NCI-H524 treated with DMSO at 0.1 percent for 48 hours (cell line): ENCODE measurements around the gene BTBD16.

Source experiments
- DNase-seq: peaks from one replicate; lab custom pipeline; 2025; lab: John Stamatoyannopoulos, UW

Gene BTBD16

DNA sequence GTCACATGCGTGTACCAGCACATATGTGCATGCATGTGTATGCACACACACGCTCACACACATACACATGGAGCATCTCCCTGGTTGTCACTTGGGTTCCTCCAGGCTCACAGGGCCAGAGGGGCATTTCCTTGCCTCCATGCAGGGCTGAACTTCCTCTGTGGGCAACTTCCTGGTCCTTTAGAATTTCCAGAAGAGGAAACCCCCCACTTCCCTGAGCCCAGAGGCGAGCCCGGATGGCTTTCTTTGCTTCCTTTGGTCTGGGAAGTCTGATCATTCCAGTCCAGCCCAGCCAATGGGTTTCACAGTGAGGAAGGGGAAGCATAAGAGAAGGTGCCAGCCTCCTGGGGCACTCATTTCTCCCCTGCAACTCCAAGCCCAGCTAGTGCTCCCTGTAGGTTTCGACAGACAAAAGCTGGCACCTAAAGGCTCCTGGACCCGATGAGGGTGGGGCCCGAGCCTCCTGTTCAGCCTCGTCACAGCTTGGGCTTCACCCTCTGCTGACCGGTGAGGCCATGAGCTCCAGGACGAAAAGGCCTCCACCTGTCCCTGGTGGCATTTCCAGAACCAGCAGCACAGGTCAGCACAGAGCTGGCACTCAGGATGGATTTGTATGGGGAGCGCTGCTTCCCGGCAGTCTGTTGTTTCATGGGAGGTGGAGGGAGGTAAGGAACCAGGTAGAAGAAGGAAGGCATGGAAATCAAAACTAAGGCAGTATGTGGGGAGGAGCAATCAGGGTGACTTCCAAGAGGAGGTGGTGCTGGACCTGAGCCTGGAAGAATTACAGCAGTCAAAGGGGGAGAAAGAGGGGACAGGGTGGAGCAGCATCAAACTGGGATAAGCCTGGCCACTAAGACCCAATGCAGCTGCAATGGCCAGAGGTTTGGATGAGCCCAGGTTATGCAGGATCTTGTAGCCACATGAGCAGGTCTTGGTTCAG lies 23.7 kb downstream of the BTBD16 start:
- no peak for DNase-seq

DNA sequence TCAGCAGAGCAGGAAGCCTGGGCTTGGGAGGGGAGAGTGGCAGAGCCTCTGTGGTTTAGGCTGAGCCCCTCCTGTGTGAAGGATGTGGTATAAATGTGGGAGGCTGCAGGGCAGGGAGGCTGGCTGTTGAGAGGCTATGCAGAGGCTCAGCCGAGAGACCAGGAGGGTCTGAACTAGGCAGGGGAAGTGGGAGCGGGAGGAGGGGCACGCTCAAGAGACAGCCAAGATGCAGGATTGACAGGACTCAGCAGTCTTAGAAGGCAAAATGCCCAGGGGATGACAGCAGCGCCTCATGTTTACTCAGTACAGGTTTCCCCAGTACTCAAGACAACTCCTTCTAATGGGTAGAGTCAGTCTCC lies 24.3 kb downstream of the BTBD16 start:
- no peak for DNase-seq

GRCh38 chr10:122296363-122297120 lies 25.4 kb downstream of the BTBD16 start:
- no peak for DNase-seq

DNA sequence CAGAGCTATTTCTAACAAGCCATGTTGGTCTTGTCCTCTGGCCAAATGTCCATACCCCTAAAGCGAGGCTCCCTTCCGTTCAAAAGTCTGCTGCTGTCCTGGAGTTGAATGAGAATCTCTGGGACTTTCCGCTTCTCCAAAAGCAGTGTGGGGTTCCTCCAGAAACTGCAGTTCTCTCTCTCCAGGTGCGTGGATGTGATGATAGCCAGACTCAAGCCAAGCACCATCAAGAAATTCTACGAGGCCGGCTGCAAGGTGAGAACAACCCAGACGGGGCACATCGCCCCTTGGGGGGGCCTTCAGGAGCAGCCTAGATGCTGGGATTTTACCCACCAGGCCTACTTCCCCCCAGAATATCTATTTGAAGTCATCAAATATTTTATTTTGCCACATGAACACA lies 26.5 kb downstream of the BTBD16 start:
- DNase-seq = no peak

DNA sequence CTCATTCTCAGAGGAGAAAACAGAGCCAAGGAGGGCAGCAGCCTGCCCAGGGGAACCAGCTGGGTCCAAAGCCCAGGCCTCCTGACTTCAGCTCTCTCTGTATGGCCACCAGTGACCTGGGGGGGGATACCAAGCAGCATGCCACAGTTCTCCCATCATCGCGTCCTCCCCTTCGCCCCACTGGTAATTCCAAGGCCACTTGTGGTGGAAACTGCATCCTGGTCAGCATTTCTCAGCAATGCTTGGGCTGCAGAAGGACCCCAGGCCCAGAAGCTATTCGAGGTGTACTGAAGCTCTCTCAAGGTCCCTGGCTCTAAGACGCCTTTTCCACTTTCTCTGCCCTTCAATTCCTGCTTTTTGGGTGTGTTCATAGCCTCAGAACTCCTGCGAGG lies 27.1 kb downstream of the BTBD16 start:
- DNase-seq = no peak

GRCh38 chr10:122298598-122299301 lies 27.7 kb downstream of the BTBD16 start:
- no peak for DNase-seq

- no peak for DNase-seq
These were observed 28.5 kb downstream of the BTBD16 start for GRCh38 chr10:122299423-122300075.

DNA sequence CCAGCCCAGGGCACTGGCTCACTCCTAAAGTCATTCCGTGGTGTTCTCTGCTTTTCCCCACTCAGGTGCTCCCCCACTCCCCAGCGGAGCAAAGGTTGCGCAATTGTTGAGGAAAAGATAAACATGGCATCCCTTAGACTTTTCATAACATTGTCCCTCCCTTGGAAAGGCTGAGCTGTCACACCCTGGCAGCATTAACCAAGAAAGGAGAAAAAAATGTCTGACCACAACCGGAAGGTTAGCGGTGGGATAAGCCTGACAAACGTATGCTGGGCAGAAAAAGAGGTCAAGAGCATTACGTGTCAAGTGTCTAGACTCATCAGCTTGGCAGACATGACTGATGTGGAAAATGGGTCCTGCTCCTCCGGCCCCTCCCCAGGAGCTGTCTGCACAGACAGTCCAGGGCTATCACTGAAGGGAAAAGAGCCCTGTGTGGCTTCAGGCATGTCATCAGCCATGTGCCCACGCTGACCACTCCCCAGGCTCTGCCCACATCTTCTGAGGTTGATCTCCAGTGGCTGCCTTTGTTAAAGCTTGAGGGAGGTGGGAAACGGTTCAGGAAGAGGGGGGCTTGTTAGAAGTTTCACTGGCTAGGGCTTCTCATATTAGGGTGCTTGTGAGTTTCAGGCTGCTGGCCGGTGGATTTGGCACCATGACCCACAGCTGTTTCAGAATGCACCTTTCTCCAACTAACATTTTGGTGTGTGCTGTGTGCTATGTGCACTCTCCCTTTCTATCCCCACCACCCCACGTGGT lies 30.1 kb downstream of the BTBD16 start:
- no peak for DNase-seq

DNA sequence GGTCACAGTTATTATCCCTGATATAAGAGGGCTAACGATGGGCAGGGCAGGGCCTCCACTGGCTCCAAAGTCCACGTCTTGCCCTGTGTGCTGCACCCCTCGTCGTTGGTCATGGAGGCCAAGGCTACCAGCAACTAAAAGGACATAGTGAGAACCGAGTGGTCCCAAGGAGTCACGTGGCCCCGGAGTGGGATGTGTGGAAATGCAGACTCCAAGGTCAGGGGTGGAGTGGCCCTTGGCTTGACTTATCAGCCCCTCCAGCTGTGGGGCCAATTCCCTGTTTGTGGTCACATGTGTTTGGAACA lies 30.7 kb downstream of the BTBD16 start:
- no peak for DNase-seq

GRCh38 chr10:122302315-122302714 lies 31.2 kb downstream of the BTBD16 start:
- no peak for DNase-seq

GRCh38 chr10:122303271-122304053 lies 32.4 kb downstream of the BTBD16 start:
- no peak for DNase-seq

GRCh38 chr10:122304054-122304579 lies 33.0 kb downstream of the BTBD16 start:
- DNase-seq = no peak

DNA sequence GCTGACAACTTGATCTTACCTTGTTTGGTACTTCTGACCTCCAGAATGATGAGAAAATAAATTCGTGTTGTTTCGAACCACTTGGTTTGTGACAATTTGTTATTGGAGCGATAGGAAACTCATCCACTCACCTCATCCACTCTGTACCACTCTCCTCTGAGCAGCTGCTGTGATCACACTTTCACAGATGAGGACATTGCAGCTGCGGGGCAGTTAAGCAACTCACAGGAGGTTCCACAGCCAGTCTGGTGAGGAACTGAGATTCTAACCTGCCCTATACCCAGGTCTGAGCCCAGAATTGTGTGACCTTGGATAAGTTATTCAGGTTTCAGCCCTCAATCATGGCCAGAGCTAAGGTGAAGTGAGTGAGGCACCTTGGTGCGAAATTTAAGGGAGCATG lies 35.2 kb downstream of the BTBD16 start:
- DNase-seq = no peak

GRCh38 chr10:122306744-122307143 lies 35.6 kb downstream of the BTBD16 start:
- no peak for DNase-seq

GRCh38 chr10:122307669-122308416 lies 36.7 kb downstream of the BTBD16 start:
- no peak for DNase-seq

GRCh38 chr10:122308417-122309141 lies 37.5 kb downstream of the BTBD16 start:
- DNase-seq = no peak

DNA sequence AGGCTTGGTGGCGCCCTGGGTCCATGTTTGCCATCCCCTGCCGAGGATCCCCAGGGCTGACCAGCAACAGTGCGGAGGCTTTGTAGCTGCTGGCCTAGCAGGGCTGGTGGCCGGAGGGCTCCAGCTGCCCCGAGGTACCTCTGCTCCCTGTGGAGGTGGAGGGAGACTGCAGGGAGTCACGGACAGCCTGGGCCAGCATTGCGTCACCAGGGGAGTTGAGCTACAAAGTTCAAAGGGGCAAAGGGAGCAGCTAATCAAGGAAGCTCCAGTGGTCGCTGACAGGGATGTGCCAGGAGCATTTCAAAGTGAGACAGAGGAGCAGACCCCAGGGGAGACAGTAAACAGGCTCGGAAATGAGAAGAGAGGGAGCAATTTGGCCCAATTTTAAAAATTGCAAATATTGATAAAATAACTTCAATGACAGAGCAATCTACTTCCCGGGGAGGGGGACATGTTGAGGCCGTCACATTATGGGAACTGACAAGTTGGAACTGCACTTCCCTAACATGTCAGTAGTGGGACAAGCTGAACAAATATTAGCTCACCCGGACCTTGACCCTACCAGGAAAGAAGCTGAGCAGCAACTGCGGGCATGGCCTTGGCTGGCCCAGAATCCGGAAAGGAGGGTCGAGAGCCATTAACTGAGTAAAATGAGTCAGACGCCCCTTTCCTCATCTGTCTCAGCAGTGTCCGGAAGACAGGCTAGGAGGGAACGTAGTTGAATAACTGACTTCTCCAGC lies 39.4 kb downstream of the BTBD16 start:
- DNase-seq = no peak

DNA sequence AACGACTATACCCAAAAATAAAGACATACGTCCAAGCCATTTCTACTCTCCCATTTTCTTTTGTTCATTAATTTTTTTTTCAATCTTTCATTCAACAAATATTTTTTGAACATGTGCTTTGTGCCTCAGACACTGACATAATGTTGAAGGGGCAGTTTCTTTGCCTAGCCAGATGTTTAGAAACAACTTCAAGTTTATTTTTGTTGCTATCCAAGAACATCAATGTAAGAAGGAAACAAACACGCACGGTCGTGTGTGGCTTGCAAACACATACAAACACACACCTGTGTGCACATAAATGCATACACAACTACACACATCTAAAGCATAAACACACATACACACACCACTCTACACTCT lies 39.9 kb downstream of the BTBD16 start:
- no peak for DNase-seq
